MM.1S (cell line): ENCODE results near the gene SIRPG.

Experiments
- CTCF ChIP-seq: fragments of 300-600 bp; sonication (generic); IDR thresholded peaks from 2 replicates; pipeline ENCODE4 v1.5.1; 2016; ENCODE audit warnings: antibody characterized with exemption, low read length, mixed read lengths
- EZH2 ChIP-seq: fragments of 300-600 bp; sonication (generic); optimal IDR thresholded peaks from 2 replicates; pipeline ENCODE3; 2017; ENCODE audit warnings: low read depth, mild to moderate bottlenecking, antibody characterized with exemption, low read length, mixed read lengths

DNA sequence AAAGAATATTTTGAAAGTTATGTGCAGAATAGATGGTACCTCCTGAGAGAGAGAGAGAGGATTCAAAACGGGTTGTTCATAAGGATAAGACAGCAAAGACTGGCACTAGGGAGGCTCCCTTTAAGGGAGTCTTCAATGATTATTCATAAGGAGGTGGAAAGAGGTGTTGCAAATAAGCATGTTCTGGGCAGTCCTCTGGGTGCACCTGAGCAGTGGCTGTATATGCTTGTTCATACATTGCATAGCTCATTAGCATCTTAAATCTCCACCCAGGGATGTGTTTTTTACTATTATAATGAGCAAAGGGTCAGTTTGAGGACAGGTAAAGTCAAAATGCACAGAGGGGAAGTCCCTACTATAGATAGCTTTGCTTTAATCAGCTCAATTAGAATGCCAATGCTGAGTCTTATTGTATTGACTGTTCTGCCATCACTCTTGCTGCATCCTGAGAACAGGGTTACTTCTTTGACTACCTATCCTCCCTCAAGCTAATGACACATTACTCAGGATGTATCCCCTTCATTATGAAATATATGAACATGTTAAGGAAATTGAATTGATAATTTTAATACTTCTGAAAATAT is 10.0 kb upstream of the SIRPG start:
- TF ChIP-seq CTCF (no peak), EZH2 (no peak)
